ENCODE results near the gene DOK5. TPM values are rescaled to one million over a fixed set of nuclear protein-coding genes. Genes with fewer than 3 reads are reported as not detected.

DOK5 gene
- total RNA-seq, 2 experiments from 2014 or later, result 0.53 to 0.71 TPM

- ChIA-PET CTCF (no interaction called here), POLR2A (no interaction called here)
- H3K4me1 Mint-ChIP-seq (ENCODE audit: low read depth), result peaks cover 8% of the 10 kb centered on the region
- H3K36me3 Mint-ChIP-seq, result no peaks in the 10 kb centered on the region
- DNase-seq, result no peak
- intact Hi-C loops (cut with micrococcal nuclease), result no loop called here
- peaks cover 2% of the 10 kb centered on the region for H3K9me3 Mint-ChIP-seq
- no peak overlapping the region for H3K4me3 Mint-ChIP-seq
- H3K27ac Mint-ChIP-seq, result no peak overlapping the region
- no peaks in the 10 kb centered on the region for H3K27me3 Mint-ChIP-seq
Measured at GRCh38 chr20:54555150-54555549, 79.8 kb downstream of the DOK5 start.

- Mint-ChIP-seq H3K4me1 (ENCODE audit: low read depth) (no peaks in the 10 kb centered on the region), H3K27ac (no peak overlapping the region), H3K4me3 (no peak overlapping the region), H3K9me3 (no peaks in the 10 kb centered on the region), H3K27me3 (no peaks in the 10 kb centered on the region), H3K36me3 (no peaks in the 10 kb centered on the region)
- ChIA-PET POLR2A (no interaction called here), CTCF (interaction anchor here (0.6 kb wide), 1 partner anchor 1943 kb away, joined by 4 read pairs; no protein-coding TSS in a partner anchor)
- no peak for DNase-seq
- intact Hi-C loops (cut with micrococcal nuclease), result no loop called here
Measured at GRCh38 chr20:54556406-54556805, 81.0 kb downstream of the DOK5 start.

DNA sequence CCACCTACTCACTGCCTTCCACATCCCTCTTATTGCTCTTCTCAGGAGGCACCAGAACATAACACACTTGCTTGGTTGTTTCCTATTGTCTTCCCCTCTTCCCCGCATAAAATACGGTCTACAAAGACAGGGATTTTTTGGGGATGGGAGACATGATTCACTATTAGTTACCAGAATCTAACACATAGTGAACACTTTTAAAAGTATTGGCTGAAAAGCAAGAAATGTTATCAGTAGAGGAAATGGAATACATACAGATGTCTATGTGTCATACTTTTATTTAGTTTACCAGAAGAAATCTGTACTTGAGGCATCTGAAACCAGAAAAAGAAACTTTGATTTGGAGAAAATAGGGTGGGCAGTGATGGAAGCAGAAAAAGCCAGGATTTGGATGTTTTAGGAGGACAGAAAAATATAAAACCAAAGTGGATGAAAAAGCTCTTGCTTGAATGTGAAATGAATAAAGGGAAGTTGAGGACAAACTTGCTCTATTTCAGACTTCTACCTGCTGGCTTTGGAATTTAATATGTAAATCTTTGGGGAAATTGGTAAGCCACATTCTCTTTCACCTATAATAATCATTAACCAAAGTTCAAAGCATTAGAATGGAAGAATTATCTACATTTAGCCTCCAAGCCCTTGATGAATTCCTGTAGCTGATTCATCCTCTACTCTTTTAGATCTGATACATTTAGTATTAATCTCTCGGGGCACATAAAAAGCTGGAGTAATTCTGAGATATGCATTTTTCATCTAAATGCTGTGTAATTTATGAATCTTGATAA is 82.6 kb downstream of the DOK5 start:
- H3K4me3 Mint-ChIP-seq, result no peak overlapping the region
- H3K9me3 Mint-ChIP-seq, result no peaks in the 10 kb centered on the region
- no peaks in the 10 kb centered on the region for H3K4me1 Mint-ChIP-seq (ENCODE audit: low read depth)
- no peak for DNase-seq
- H3K27me3 Mint-ChIP-seq, result no peaks in the 10 kb centered on the region
- ChIA-PET POLR2A (no interaction called here), CTCF (no interaction called here)
- no peaks in the 10 kb centered on the region for H3K36me3 Mint-ChIP-seq
- intact Hi-C loops (cut with micrococcal nuclease), result no loop called here
- H3K27ac Mint-ChIP-seq, result no peak overlapping the region

DNA sequence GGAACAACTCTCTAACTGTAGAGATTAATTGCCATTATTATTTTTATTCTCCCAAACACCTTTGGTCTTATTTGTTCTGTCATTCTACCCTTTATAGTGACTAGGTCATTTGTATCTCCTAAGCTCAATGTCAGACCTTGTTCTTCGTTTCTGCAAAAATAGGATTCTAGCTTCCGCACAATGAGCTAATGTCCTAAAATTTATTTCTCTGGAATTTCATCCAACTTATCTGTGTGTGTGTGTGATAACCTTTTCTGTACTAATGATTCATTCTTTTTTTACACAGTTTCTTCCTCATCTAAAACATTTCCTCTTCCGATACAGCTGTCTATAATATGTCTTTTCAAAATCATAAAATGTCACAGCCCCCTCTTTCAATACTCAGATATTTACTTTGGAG is 84.5 kb downstream of the DOK5 start:
- ChIA-PET POLR2A (no interaction called here), CTCF (no interaction called here)
- no peaks in the 10 kb centered on the region for H3K4me1 Mint-ChIP-seq (ENCODE audit: low read depth)
- H3K4me3 Mint-ChIP-seq, result no peak overlapping the region
- intact Hi-C loops (cut with micrococcal nuclease), result no loop called here
- H3K27me3 Mint-ChIP-seq, result peaks cover 3% of the 10 kb centered on the region
- no peaks in the 10 kb centered on the region for H3K9me3 Mint-ChIP-seq
- DNase-seq, result no peak
- H3K27ac Mint-ChIP-seq, result no peak overlapping the region
- H3K36me3 Mint-ChIP-seq, result no peaks in the 10 kb centered on the region

- CTCF ChIA-PET, result no interaction called here
- Mint-ChIP-seq H3K27ac (no peak overlapping the region), H3K4me1 (ENCODE audit: low read depth) (no peaks in the 10 kb centered on the region), H3K27me3 (peaks cover 4% of the 10 kb centered on the region), H3K36me3 (no peaks in the 10 kb centered on the region), H3K9me3 (no peaks in the 10 kb centered on the region), H3K4me3 (no peak overlapping the region)
- POLR2A ChIA-PET, result no interaction called here
- DNase-seq, result no peak
- intact Hi-C loops (cut with micrococcal nuclease), result no loop called here
Measured at GRCh38 chr20:54560357-54560756, 85.0 kb downstream of the DOK5 start.

- H3K9me3 Mint-ChIP-seq, result no peaks in the 10 kb centered on the region
- no peak overlapping the region for H3K4me3 Mint-ChIP-seq
- CTCF ChIA-PET, result no interaction called here
- POLR2A ChIA-PET, result no interaction called here
- no peak overlapping the region for H3K27ac Mint-ChIP-seq
- H3K27me3 Mint-ChIP-seq, result peaks cover 5% of the 10 kb centered on the region
- H3K36me3 Mint-ChIP-seq, result no peaks in the 10 kb centered on the region
- intact Hi-C loops (cut with micrococcal nuclease), result no loop called here
- H3K4me1 Mint-ChIP-seq (ENCODE audit: low read depth), result no peaks in the 10 kb centered on the region
- no peak for DNase-seq
Measured at GRCh38 chr20:54565255-54565654, 89.9 kb downstream of the DOK5 start.

DNA sequence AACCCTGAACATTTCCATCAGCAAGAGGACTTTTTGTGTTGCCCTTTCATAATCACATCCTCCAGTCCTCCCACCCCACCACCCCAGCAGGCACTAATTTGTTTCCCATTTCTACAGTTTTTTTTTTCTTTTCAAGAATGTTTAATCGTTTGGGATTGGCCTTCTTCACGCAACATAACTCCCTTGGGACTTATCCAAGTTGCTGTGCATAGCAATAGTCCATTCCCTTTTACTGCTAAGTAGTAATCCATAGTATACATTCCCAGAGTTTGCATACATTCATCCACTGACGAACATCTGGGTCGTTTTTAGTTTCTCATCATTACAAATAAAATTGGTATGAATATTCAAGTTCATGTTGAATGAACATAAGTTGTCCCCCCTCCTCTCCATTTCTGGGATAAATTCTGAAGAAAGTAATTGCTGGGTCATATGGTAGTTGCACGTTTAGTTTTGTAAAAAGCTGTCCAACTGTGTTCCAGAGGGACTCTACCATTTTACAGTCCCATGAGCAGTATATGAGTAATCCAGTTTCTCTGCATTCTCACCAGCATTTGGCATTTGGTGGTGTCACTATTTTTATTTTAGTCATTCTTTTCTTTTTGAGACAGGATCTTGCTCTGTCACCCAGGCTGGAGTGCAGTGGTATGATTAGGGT is 90.8 kb downstream of the DOK5 start:
- Mint-ChIP-seq H3K9me3 (no peaks in the 10 kb centered on the region), H3K4me1 (ENCODE audit: low read depth) (no peaks in the 10 kb centered on the region), H3K27me3 (peaks cover 5% of the 10 kb centered on the region), H3K27ac (no peak overlapping the region), H3K4me3 (no peak overlapping the region), H3K36me3 (no peaks in the 10 kb centered on the region)
- CTCF ChIA-PET, result no interaction called here
- POLR2A ChIA-PET, result no interaction called here
- no peak for DNase-seq
- intact Hi-C loops (cut with micrococcal nuclease), result no loop called here

DNA sequence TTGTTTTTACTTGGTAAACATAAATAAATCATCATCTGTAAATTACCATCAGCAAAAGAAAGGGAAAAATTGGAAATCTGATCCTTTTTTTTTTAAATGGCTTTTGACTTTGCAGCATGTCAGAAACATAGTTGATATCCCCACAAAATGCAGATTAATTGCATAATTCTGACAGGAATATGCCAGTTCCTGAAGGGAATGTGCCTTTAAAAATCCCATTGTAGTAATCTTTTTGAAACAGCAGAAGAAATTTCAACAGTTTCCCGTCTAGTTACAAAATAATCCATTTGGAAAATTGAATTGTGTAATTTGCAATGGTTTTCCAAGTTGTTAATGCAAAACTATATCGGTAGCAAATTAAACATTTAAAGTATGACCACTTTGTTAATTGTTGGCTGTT is 95.2 kb downstream of the DOK5 start:
- Mint-ChIP-seq H3K4me3 (no peak overlapping the region), H3K27me3 (peaks cover 1% of the 10 kb centered on the region), H3K4me1 (ENCODE audit: low read depth) (no peaks in the 10 kb centered on the region), H3K27ac (no peak overlapping the region), H3K36me3 (no peaks in the 10 kb centered on the region), H3K9me3 (no peaks in the 10 kb centered on the region)
- DNase-seq, result no peak
- intact Hi-C loops (cut with micrococcal nuclease), result no loop called here
- ChIA-PET CTCF (no interaction called here), POLR2A (interaction anchor here (0.5 kb wide), 1 partner anchor 142 kb away, joined by 3 read pairs; no protein-coding TSS in a partner anchor)

DNA sequence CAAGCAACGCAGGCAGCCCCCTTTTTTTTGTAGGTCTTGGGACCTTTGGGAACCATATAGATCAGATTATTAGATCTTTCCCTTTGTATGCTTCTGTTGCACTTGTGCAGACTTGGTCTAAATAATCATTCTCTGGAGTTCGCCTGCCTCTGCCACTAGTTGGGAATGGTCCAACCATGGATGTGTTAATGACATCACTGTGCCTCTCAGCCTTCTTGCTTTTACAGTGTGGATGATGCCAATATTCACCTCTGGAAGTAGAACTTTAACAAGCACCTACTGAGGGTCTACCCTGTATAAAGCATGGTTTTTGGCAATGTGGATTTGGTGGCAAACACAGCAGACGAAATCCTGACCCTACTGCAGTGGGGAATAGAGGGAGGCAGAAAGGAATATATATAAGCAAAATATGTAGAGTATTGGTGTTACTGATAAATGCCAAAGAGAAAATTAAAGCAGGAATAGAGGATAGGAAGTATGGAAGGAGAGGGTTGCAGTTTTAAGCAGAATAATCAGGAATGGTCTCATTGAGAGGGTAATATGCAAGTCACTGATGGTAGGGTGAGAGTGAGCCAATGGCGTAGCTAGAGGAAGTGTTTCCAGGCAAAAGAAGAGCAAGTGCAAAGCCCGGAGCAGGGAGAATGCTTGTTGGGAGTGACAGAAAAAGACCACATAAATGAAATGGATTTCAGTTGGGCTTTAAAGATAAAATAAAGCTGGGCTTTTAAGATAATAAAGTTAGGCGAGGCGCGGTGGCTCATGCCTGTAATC is 97.5 kb downstream of the DOK5 start:
- CTCF ChIA-PET, result no interaction called here

DNA sequence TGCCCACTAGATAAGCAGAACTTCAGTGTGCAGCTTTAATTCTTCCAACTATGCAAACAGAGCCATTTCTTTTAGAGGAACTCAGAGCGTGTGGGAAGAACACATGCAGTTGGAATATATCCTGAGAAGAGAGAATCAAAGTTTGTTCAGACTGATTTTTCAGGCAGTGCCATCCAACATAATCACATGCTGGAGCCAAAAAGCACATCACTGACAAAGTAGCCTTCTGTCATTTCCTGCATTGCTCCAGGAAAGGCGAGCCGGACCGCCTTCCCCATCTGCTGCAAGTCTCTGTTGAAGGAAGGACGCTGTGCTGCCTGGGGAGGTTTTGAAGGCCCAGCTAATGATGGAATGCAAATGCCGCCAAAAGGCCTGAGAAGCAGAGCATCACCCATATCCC is 98.4 kb downstream of the DOK5 start:
- intact Hi-C loops (cut with micrococcal nuclease), result no loop called here
- POLR2A ChIA-PET, result no interaction called here
- Mint-ChIP-seq H3K36me3 (no peaks in the 10 kb centered on the region), H3K27ac (no peak overlapping the region), H3K4me1 (ENCODE audit: low read depth) (no peaks in the 10 kb centered on the region), H3K4me3 (no peak overlapping the region), H3K9me3 (no peaks in the 10 kb centered on the region), H3K27me3 (no peaks in the 10 kb centered on the region)
- no peak for DNase-seq
- CTCF ChIA-PET, result no interaction called here

More for the DNA sequence above, 97.5 kb downstream of the DOK5 start:
- intact Hi-C loops (cut with micrococcal nuclease), result no loop called here
- H3K27ac Mint-ChIP-seq, result no peak overlapping the region
- POLR2A ChIA-PET, result no interaction called here
- H3K4me1 Mint-ChIP-seq (ENCODE audit: low read depth), result no peaks in the 10 kb centered on the region
- DNase-seq, result no peak
- H3K4me3 Mint-ChIP-seq, result no peak overlapping the region
- peaks cover 1% of the 10 kb centered on the region for H3K27me3 Mint-ChIP-seq
- H3K9me3 Mint-ChIP-seq, result no peaks in the 10 kb centered on the region
- no peaks in the 10 kb centered on the region for H3K36me3 Mint-ChIP-seq

GRCh38 chr20:54576518-54576917 is 101.1 kb downstream of the DOK5 start:
- H3K27me3 Mint-ChIP-seq, result no peaks in the 10 kb centered on the region
- H3K4me1 Mint-ChIP-seq (ENCODE audit: low read depth), result no peaks in the 10 kb centered on the region
- CTCF ChIA-PET, result no interaction called here
- POLR2A ChIA-PET, result no interaction called here
- no peak for DNase-seq
- H3K4me3 Mint-ChIP-seq, result no peak overlapping the region
- intact Hi-C loops (cut with micrococcal nuclease), result no loop called here
- no peaks in the 10 kb centered on the region for H3K36me3 Mint-ChIP-seq
- no peak overlapping the region for H3K27ac Mint-ChIP-seq
- no peaks in the 10 kb centered on the region for H3K9me3 Mint-ChIP-seq

- no peaks in the 10 kb centered on the region for H3K36me3 Mint-ChIP-seq
- no peak for DNase-seq
- no peaks in the 10 kb centered on the region for H3K4me1 Mint-ChIP-seq (ENCODE audit: low read depth)
- no peaks in the 10 kb centered on the region for H3K9me3 Mint-ChIP-seq
- H3K4me3 Mint-ChIP-seq, result no peak overlapping the region
- ChIA-PET POLR2A (no interaction called here), CTCF (no interaction called here)
- intact Hi-C loops (cut with micrococcal nuclease), result no loop called here
- peaks cover 3% of the 10 kb centered on the region for H3K27me3 Mint-ChIP-seq
- no peak overlapping the region for H3K27ac Mint-ChIP-seq
Measured at GRCh38 chr20:54577637-54578036, 102.2 kb downstream of the DOK5 start.
